ENCODE results near the gene BICRA. TPM values are rescaled to one million over a fixed set of nuclear protein-coding genes. Genes with fewer than 3 reads are reported as not detected.

Gene BICRA
- total and polyA plus RNA-seq, 2 of the 4 experiments (the other 2 are of a cell fraction): 1.8 to 3.5 TPM

DNA sequence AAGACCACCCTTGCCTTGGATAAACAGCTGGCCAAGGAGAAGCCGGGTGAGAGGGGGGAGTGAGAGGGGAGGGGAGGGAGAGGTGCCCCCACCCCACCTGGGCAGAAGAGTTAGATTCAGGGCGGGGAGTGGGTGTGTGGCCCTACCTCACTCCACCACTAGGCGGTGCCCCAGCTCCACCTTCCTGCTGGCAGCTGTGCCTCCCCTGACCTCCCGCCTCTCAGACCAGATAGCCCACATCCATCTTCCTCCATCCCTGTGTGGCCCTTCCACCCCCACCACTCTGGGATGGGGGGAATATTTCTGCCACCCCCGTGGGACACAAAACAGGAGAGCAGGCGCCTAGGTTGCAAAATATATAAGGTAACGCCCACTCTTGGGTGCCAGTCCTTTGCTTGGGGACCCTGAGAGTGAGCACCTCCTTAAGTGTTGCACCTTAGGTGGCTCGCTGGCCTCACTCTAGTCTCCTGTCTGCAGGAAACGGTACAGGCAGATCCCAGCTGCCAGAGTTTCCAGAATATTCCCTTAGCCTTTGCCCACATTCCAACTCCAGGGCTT is 90.5 kb downstream of the BICRA start:
- ATAC-seq (ENCODE audit: low read depth) (peak; percentile 27; the same call in 1 of the 2 replicates), DNase-seq (peak; percentile 34)
- ChIA-PET CTCF (interaction anchor here (1.0 to 1.3 kb wide), 2 partner anchors 89 to 190 kb away, joined by 3 read pairs; no protein-coding TSS in a partner anchor), POLR2A (ENCODE audit: unreplicated experiment) (no interaction called here)
- no peak overlapping the region for H3K4ac ChIP-seq (ENCODE audit: low read depth, low read length)
- H3K79me1 ChIP-seq (ENCODE audit: low read depth in 1 of 2, low read length in 2 of 2): peaks cover 0 to 24% of the 10 kb centered on the region in 2 experiments; a peak in 2 of 4 replicates
- no peak overlapping the region for H4K91ac ChIP-seq (ENCODE audit: insufficient read depth, low read depth, low read length)
- dilution Hi-C loops (cut with HindIII; ENCODE audit: low sequenced_read_pairs, unreplicated experiment) (no loop called here), intact Hi-C loops (cut with micrococcal nuclease) (loop anchor here (2.0 to 5.0 kb wide), 2 partner anchors 91 to 392 kb away; partner anchors contain the start of genes BICRA and C5AR1), in situ Hi-C loops (cut with MboI; ENCODE audit: low sequenced_read_pairs) (no loop called here)
- H3K18ac ChIP-seq (ENCODE audit: low read depth, low read length): no peak overlapping the region
- no peak overlapping the region for H2AFZ ChIP-seq (replicated peaks; ENCODE audit: low read length, poor library complexity)
- H2AK9ac ChIP-seq (replicated peaks; ENCODE audit: low read depth, low read length, poor library complexity): no peak overlapping the region
- no TSS peak for BruUV-seq (replicated peaks)
- H3K4me2 ChIP-seq (ENCODE audit: low read depth, low read length): no peak overlapping the region
- no peak overlapping the region for H4K8ac ChIP-seq (ENCODE audit: low read depth in 2 of 2, low read length in 2 of 2)
- no peak overlapping the region for H2BK120ac ChIP-seq (ENCODE audit: low read depth, low read length)
- no peak overlapping the region for H2BK15ac ChIP-seq (ENCODE audit: low read depth, low read length)
- TF ChIP-seq NFE2L2 (IDR thresholded peaks at IDR 0.05; ENCODE audit: low read depth, low read length) (no peak), RCOR1 (IDR thresholded peaks at IDR 0.05; ENCODE audit: insufficient replicate concordance, low read length) (no peak), MAZ (IDR thresholded peaks at IDR 0.05; ENCODE audit: borderline replicate concordance, low read depth, low read length) (peak; percentile 56; the same call in 1 of the 2 replicates), RFX5 (IDR thresholded peaks at IDR 0.05; ENCODE audit: low read depth, low read length) (no peak), CHD1 (IDR thresholded peaks at IDR 0.05; ENCODE audit: low read depth, low read length) (no peak), RAD21 (IDR thresholded peaks at IDR 0.05; ENCODE audit: low read length) (peak; percentile 75), FOS (IDR thresholded peaks at IDR 0.05; ENCODE audit: low read depth, low read length) (no peak), MXI1 (IDR thresholded peaks at IDR 0.05; ENCODE audit: borderline replicate concordance, low read depth, low read length) (no peak), CEBPB (IDR thresholded peaks at IDR 0.05; ENCODE audit: low read depth, low read length) (no peak), SMC3 (IDR thresholded peaks at IDR 0.05; ENCODE audit: low read depth, low read length) (peak; percentile 48; the same call in 1 of the 2 replicates), POLR2A (IDR thresholded peaks at IDR 0.05; ENCODE audit: low read depth, low read length) (no peak), MAFK (IDR thresholded peaks at IDR 0.05; ENCODE audit: low read depth, low read length) (no peak), BHLHE40 (IDR thresholded peaks at IDR 0.05; ENCODE audit: low read depth, low read length) (no peak)
- TF ChIP-seq, protein P1, sequence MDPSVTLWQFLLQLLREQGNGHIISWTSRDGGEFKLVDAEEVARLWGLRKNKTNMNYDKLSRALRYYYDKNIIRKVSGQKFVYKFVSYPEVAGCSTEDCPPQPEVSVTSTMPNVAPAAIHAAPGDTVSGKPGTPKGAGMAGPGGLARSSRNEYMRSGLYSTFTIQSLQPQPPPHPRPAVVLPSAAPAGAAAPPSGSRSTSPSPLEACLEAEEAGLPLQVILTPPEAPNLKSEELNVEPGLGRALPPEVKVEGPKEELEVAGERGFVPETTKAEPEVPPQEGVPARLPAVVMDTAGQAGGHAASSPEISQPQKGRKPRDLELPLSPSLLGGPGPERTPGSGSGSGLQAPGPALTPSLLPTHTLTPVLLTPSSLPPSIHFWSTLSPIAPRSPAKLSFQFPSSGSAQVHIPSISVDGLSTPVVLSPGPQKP (IDR thresholded peaks at IDR 0.05; ENCODE audit: borderline replicate concordance, low read depth, low read length): no peak
- TF ChIP-seq, protein P2, sequence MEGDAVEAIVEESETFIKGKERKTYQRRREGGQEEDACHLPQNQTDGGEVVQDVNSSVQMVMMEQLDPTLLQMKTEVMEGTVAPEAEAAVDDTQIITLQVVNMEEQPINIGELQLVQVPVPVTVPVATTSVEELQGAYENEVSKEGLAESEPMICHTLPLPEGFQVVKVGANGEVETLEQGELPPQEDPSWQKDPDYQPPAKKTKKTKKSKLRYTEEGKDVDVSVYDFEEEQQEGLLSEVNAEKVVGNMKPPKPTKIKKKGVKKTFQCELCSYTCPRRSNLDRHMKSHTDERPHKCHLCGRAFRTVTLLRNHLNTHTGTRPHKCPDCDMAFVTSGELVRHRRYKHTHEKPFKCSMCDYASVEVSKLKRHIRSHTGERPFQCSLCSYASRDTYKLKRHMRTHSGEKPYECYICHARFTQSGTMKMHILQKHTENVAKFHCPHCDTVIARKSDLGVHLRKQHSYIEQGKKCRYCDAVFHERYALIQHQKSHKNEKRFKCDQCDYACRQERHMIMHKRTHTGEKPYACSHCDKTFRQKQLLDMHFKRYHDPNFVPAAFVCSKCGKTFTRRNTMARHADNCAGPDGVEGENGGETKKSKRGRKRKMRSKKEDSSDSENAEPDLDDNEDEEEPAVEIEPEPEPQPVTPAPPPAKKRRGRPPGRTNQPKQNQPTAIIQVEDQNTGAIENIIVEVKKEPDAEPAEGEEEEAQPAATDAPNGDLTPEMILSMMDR (conservative IDR thresholded peaks at IDR 0.05; ENCODE audit: low read depth, low read length): peak; percentile 71
- TF ChIP-seq, protein P3, sequence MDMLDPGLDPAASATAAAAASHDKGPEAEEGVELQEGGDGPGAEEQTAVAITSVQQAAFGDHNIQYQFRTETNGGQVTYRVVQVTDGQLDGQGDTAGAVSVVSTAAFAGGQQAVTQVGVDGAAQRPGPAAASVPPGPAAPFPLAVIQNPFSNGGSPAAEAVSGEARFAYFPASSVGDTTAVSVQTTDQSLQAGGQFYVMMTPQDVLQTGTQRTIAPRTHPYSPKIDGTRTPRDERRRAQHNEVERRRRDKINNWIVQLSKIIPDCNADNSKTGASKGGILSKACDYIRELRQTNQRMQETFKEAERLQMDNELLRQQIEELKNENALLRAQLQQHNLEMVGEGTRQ (IDR thresholded peaks at IDR 0.05; ENCODE audit: low read depth, low read length): no peak
- no peak overlapping the region for H2BK20ac ChIP-seq (ENCODE audit: low read depth, low read length)
- H3K4me3 ChIP-seq (ENCODE audit: insufficient read depth, low read depth, low read length): no peak overlapping the region
- H4K5ac ChIP-seq (ENCODE audit: low read depth, low read length): no peak overlapping the region
- no peaks in the 10 kb centered on the region for H3K9me3 ChIP-seq (ENCODE audit: control insufficient read depth, insufficient read depth, low read length)
- peaks cover 2% of the 10 kb centered on the region for H3K9me1 ChIP-seq (ENCODE audit: insufficient read depth, low read length)
- H2AK5ac ChIP-seq (ENCODE audit: low read depth, low read length): no peak overlapping the region
- no peak overlapping the region for H3K14ac ChIP-seq (replicated peaks; ENCODE audit: low read depth, low read length)
- 100% methylated on average over 1 of the region's 9 CpGs; no CpG with 5 or more reads in 1 of the 2 experiments for WGBS, 2 experiments (ENCODE audit: extremely low coverage in 2 of 2, insufficient read length in 1 of 2)
- no peak overlapping the region for H3K9ac ChIP-seq (ENCODE audit: low read depth, low read length)
- H3K36me3 ChIP-seq (ENCODE audit: control insufficient read depth, insufficient read depth, low read length): peaks cover 47% of the 10 kb centered on the region
- no peak overlapping the region for H2BK5ac ChIP-seq (ENCODE audit: low read depth, low read length, poor library complexity, severe bottlenecking)
- no peak overlapping the region for H3K23ac ChIP-seq (ENCODE audit: low read depth, low read length)
- H3K56ac ChIP-seq (ENCODE audit: extremely low read depth, insufficient read depth, low read length): no peak overlapping the region
- H4K20me1 ChIP-seq (ENCODE audit: insufficient read depth, low read length): peaks cover 44% of the 10 kb centered on the region
- H3K27me3 ChIP-seq (ENCODE audit: control insufficient read depth, insufficient read depth, low read length): no peaks in the 10 kb centered on the region
- H3K27ac ChIP-seq (ENCODE audit: insufficient read depth, low read length): no peak overlapping the region
- H3K4me1 ChIP-seq (ENCODE audit: control insufficient read depth, insufficient read depth, low read length): peaks cover 5% of the 10 kb centered on the region
